ENCODE measurements around the gene SLC7A10. TPM values are rescaled to one million over a fixed set of nuclear protein-coding genes. Genes with fewer than 3 reads are reported as not detected.
A peak's percentile ranks its signal among the peaks of the same experiment; 100 is the strongest.

The SLC7A10 gene
- total RNA-seq: not detected

GRCh38 chr19:33225458-33225926 lies at the start of gene SLC7A10:
Gene SLC7A10 (minus strand): TSS chr19:33225850. CDS start chr19:33225703, 147 bp downstream.
- CTCF ChIA-PET: interaction anchor here (0.7 to 1.5 kb wide), 5 partner anchors 10 to 181 kb away, joined by 3 to 5 read pairs (median 4); no protein-coding TSS in a partner anchor
- ATAC-seq (peak; percentile 28), DNase-seq (no peak)
- POLR2A ChIA-PET: no interaction called here
- peak within 1 kb of the TSS; percentile 45 for H3K4me3 Mint-ChIP-seq
- peaks cover 14% of the 10 kb centered on the region for H3K9me3 Mint-ChIP-seq (ENCODE audit: low read depth)
- H3K27me3 Mint-ChIP-seq: peaks cover 50% of the 10 kb centered on the region
- peaks cover 6% of the 10 kb centered on the region for H3K36me3 Mint-ChIP-seq (ENCODE audit: low read depth)
- peaks cover 11% of the 10 kb centered on the region for H3K4me1 Mint-ChIP-seq
- intact Hi-C loops (cut with DNase I, micrococcal nuclease): no loop called here
- H3K27ac Mint-ChIP-seq: peak within 1 kb of the TSS; percentile 25

- Mint-ChIP-seq H3K27ac (no peak overlapping the region), H3K36me3 (ENCODE audit: low read depth) (no peaks in the 10 kb centered on the region), H3K9me3 (ENCODE audit: low read depth) (no peaks in the 10 kb centered on the region), H3K4me3 (no peak overlapping the region), H3K27me3 (peaks cover under 1% of the 10 kb centered on the region), H3K4me1 (peaks cover 7% of the 10 kb centered on the region)
- POLR2A ChIA-PET: no interaction called here
- no peak for ATAC-seq
- no peak for DNase-seq
- intact Hi-C loops (cut with DNase I, micrococcal nuclease): no loop called here
- CTCF ChIA-PET: interaction anchor here (0.7 to 0.8 kb wide), 2 partner anchors 17 to 78 kb away, joined by 3 read pairs; no protein-coding TSS in a partner anchor
Measured at GRCh38 chr19:33274663-33275558, 49.3 kb upstream of the SLC7A10 start.

DNA sequence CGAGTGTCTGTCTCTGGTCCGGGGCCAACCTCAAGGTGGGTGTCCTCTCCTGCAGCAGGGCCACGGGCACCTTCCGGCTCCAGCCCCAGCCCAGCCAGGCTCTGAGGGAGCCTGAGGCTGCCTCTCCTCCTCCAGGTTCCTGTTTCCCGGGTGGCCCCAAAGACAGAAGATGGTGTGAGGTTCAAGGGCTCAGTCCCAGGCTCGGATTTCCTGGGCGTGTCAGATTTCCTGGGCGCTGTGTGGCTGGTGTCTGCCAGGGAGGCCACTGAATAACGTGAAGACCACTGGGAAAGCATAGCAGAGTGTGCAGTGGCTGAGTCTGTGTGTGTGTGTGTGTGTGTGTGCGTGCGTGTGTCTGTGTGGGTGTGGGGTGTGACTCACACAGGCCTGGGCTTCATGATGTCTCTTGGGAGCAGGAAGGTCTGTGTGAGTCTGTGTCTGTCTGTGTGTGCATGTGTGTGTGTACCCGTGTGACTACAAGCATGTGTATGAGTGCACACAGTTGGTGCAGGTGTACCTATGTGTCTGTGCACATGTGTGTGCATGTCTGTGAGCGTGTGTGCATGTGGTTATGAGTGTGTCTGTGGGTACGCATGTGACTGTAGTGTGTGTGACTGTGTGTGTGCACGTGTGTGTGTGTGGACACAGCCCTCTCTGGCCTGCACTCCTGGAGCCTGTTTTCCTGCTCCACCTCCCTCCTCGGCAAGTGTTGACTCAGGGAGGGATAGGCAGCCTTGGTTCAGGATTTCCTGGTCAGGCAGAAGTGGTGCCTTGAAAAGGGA lies 48.4 kb upstream of the SLC7A10 start:
- DNase-seq (peak; percentile 66), ATAC-seq (peak; percentile 80)
- POLR2A ChIA-PET: no interaction called here
- Mint-ChIP-seq H3K9me3 (ENCODE audit: low read depth) (no peaks in the 10 kb centered on the region), H3K4me3 (no peak overlapping the region), H3K27me3 (no peaks in the 10 kb centered on the region), H3K27ac (no peak overlapping the region), H3K36me3 (ENCODE audit: low read depth) (no peaks in the 10 kb centered on the region), H3K4me1 (peaks cover 6% of the 10 kb centered on the region)
- intact Hi-C loops (cut with DNase I, micrococcal nuclease): no loop called here
- CTCF ChIA-PET: no interaction called here

DNA sequence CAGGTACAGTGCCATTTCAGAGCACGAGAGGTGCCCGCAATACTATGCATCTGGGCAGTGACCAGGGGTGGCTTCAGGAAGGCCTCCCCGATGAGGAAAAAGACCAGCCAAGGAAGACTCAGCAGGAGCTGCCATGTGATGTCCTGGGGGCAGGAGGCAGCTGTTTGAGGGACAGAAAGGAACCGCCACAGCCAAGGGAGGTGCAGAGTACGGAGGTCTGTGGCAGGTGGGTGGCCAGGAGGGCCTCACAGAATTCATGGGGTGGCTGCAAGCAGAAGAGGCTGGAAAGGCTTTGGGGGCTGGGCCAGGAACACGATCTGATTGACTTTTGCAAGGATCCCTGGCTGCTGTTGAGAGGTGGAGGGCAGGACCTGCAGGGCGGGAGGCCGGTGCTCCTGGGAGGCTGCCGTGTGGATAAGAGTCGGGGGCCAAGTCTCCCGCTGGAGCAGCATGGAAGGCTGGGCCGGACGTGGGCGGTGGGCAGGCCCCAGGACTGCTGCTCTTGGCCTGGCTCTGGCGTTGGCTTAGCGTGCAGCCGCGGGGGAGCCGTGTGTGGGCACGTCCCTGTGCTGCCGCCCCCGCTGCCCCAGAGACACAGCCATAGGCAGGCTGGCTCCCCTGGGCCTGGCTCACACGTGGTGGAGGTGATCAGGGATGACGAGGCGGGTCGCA lies 47.6 kb upstream of the SLC7A10 start:
- no peaks in the 10 kb centered on the region for H3K9me3 Mint-ChIP-seq (ENCODE audit: low read depth)
- H3K36me3 Mint-ChIP-seq (ENCODE audit: low read depth): no peaks in the 10 kb centered on the region
- DNase-seq: no peak
- H3K4me3 Mint-ChIP-seq: no peak overlapping the region
- peaks cover 6% of the 10 kb centered on the region for H3K4me1 Mint-ChIP-seq
- intact Hi-C loops (cut with DNase I, micrococcal nuclease): no loop called here
- no peaks in the 10 kb centered on the region for H3K27me3 Mint-ChIP-seq
- no peak for ATAC-seq
- no peak overlapping the region for H3K27ac Mint-ChIP-seq
- CTCF ChIA-PET: no interaction called here
- POLR2A ChIA-PET: no interaction called here

- Mint-ChIP-seq H3K27me3 (no peaks in the 10 kb centered on the region), H3K36me3 (ENCODE audit: low read depth) (no peaks in the 10 kb centered on the region), H3K27ac (no peak overlapping the region), H3K4me1 (peaks cover 6% of the 10 kb centered on the region), H3K4me3 (no peak overlapping the region), H3K9me3 (ENCODE audit: low read depth) (no peaks in the 10 kb centered on the region)
- intact Hi-C loops (cut with DNase I, micrococcal nuclease): no loop called here
- no peak for ATAC-seq
- no peak for DNase-seq
- ChIA-PET CTCF (no interaction called here), POLR2A (no interaction called here)
Measured at GRCh38 chr19:33271246-33272021, 45.8 kb upstream of the SLC7A10 start.

DNA sequence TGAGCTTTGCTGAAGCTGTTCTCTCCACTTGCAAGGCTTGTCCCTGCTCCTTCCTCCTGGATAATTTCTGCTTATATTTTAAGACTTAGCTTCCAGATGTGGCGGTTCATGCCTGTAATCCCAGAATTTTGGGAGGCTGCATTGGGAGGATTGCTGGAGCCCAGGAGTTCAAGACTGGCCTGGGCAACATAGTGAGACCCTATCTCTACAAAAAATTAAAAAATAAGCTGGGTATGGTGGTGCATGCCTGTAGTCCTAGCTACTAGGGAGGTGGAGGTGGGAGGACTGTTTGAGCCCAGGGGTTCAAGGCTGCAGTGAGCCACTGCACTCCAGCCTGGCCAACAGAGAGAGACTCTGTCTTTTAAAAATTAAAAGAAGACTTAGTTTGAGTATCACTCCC lies 45.1 kb upstream of the SLC7A10 start:
- H3K4me1 Mint-ChIP-seq: peaks cover 6% of the 10 kb centered on the region
- no peaks in the 10 kb centered on the region for H3K9me3 Mint-ChIP-seq (ENCODE audit: low read depth)
- H3K36me3 Mint-ChIP-seq (ENCODE audit: low read depth): no peaks in the 10 kb centered on the region
- CTCF ChIA-PET: interaction anchor here (0.6 kb wide), 1 partner anchor 772 kb away, joined by 5 read pairs; no protein-coding TSS in a partner anchor
- no peak overlapping the region for H3K27ac Mint-ChIP-seq
- no peak for DNase-seq
- intact Hi-C loops (cut with DNase I, micrococcal nuclease): no loop called here
- ATAC-seq: no peak
- POLR2A ChIA-PET: no interaction called here
- no peaks in the 10 kb centered on the region for H3K27me3 Mint-ChIP-seq
- no peak overlapping the region for H3K4me3 Mint-ChIP-seq

DNA sequence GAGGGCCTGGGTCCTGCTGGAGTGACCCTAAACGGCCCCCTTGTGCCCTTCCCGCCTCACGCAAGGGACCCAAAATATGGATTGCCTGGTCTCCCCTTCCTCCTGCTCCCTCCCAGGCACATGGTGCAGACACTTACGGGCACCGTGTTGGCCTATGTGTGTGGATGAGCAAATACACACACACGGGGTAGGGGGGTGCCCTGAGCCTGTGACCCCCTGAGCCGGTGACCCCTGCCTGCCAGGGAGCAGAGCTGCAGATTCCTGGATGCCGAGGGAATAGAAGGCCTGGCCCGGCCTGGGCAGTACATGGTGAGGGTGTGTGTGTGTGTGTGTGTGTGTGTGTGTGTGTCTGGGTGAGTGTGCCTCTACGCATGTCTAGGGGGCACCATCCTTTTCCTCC lies 43.4 kb upstream of the SLC7A10 start:
- H3K36me3 Mint-ChIP-seq (ENCODE audit: low read depth): no peaks in the 10 kb centered on the region
- H3K4me1 Mint-ChIP-seq: peaks cover 2% of the 10 kb centered on the region
- no peak overlapping the region for H3K4me3 Mint-ChIP-seq
- ATAC-seq (no peak), DNase-seq (no peak)
- ChIA-PET POLR2A (no interaction called here), CTCF (no interaction called here)
- no peaks in the 10 kb centered on the region for H3K9me3 Mint-ChIP-seq (ENCODE audit: low read depth)
- intact Hi-C loops (cut with DNase I, micrococcal nuclease): no loop called here
- H3K27ac Mint-ChIP-seq: no peak overlapping the region
- no peaks in the 10 kb centered on the region for H3K27me3 Mint-ChIP-seq

DNA sequence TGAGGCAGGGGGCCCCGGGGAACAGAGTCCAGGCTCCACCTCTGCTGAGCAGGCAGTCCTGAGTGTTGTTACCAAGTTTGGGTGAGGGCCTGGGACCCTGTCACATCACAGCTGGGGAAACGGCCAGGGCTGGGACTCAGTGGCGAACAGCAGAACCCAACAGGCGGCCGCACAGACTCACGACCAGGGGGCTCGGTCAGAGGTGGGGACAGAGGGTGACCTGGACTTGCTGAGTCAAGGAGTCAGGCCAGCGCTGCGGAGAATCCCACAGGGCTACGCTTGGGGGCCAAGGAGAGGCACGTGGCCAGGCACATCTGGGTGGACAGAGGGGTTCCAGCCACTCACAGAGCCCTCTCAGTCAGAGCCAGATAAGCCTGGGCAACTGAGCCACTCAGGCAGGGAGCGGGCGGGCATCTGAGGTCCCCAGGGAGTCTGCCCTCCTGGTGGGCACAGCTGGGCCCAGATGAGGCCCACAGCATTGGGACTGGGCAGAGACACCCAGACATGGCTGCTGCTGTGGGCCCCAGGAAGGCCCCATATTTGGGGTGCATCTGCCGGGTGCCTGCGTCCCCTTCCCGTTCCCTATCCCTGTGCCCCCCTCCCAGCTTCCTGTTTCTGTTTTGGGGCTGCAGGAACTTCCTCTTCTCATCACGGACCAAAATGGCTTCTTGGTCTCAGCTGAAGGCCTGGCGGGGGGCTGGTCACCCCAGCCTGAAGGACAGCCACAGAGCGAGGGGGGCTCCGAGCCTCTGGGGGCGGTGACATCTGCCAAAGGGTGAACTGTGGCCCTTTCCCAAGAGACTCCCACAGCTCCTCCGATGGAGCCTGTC lies 42.7 kb upstream of the SLC7A10 start:
- Mint-ChIP-seq H3K27ac (no peak overlapping the region), H3K4me1 (no peaks in the 10 kb centered on the region), H3K36me3 (ENCODE audit: low read depth) (no peaks in the 10 kb centered on the region), H3K4me3 (no peak overlapping the region), H3K27me3 (peaks cover 2% of the 10 kb centered on the region), H3K9me3 (ENCODE audit: low read depth) (no peaks in the 10 kb centered on the region)
- ATAC-seq (no peak), DNase-seq (no peak)
- ChIA-PET POLR2A (no interaction called here), CTCF (no interaction called here)
- intact Hi-C loops (cut with DNase I, micrococcal nuclease): no loop called here

GRCh38 chr19:33267706-33268105 lies 42.1 kb upstream of the SLC7A10 start:
- H3K9me3 Mint-ChIP-seq (ENCODE audit: low read depth): no peaks in the 10 kb centered on the region
- no peak overlapping the region for H3K27ac Mint-ChIP-seq
- ChIA-PET CTCF (interaction anchor here (0.6 kb wide), 1 partner anchor 104 kb away, joined by 4 read pairs; no protein-coding TSS in a partner anchor), POLR2A (no interaction called here)
- DNase-seq (no peak), ATAC-seq (no peak)
- H3K4me3 Mint-ChIP-seq: no peak overlapping the region
- H3K4me1 Mint-ChIP-seq: no peaks in the 10 kb centered on the region
- H3K36me3 Mint-ChIP-seq (ENCODE audit: low read depth): no peaks in the 10 kb centered on the region
- intact Hi-C loops (cut with DNase I, micrococcal nuclease): no loop called here
- peaks cover 5% of the 10 kb centered on the region for H3K27me3 Mint-ChIP-seq

DNA sequence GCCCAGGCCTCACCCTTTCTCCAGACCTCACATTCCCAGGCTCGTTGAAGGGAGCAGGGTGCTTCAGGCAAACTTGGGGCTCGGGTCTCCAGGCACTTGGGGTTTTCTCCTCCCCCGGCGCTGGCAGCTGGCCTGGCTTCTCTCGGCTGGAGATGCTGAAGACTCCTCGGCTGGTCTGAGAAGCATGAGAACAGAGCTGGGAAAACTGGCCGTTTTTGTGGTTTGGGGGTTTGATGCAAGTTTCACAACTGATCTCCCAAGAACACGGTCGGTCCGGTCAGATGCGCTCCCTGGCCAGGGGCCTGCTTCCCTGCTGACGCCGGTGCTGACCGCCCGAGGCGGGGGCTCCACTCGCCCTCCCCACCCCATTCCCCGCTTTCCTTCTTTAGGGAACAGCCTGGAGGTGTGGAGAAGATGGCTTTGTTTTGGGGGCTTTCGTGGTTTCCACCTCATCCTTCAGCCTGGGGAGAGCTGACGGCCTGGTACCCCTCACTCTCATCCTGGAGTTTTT lies 41.4 kb upstream of the SLC7A10 start:
- CTCF ChIA-PET: interaction anchor here (0.6 kb wide), 1 partner anchor 104 kb away, joined by 4 read pairs; no protein-coding TSS in a partner anchor
- no peaks in the 10 kb centered on the region for H3K36me3 Mint-ChIP-seq (ENCODE audit: low read depth)
- intact Hi-C loops (cut with DNase I, micrococcal nuclease): no loop called here
- DNase-seq: no peak
- no peaks in the 10 kb centered on the region for H3K4me1 Mint-ChIP-seq
- no peak for ATAC-seq
- POLR2A ChIA-PET: no interaction called here
- no peaks in the 10 kb centered on the region for H3K9me3 Mint-ChIP-seq (ENCODE audit: low read depth)
- H3K4me3 Mint-ChIP-seq: no peak overlapping the region
- peaks cover 6% of the 10 kb centered on the region for H3K27me3 Mint-ChIP-seq
- no peak overlapping the region for H3K27ac Mint-ChIP-seq

All from activated CD4-positive, alpha-beta T cell treated with anti-CD3 and anti-CD28 coated beads for 36 hours (primary cell).